Muscle of leg (tissue), 11 donors: ENCODE results near the gene ARL3. TPM values are rescaled to one million over a fixed set of nuclear protein-coding genes. Genes with fewer than 3 reads are reported as not detected.

Source experiments
- DNase-seq: peaks from one replicate; pipeline ENCODE4 v3.0.0; 2013
- H3K27ac ChIP-seq: one replicate; pipeline ENCODE4 v1.5.1; 2013; ENCODE audit warnings: mild to moderate bottlenecking, low read length, control low read depth
- H3K27me3 ChIP-seq: one replicate; pipeline ENCODE4 v1.6.1; 2013; ENCODE audit warnings: low read length; ENCODE audit not compliant: control insufficient read depth, insufficient read depth
- H3K36me3 ChIP-seq: one replicate; pipeline ENCODE4 v1.6.1; 2013; ENCODE audit warnings: low read length; ENCODE audit not compliant: control insufficient read depth, insufficient read depth
- H3K4me1 ChIP-seq: one replicate; pipeline ENCODE4 v1.6.1; 2013; ENCODE audit warnings: low read length; ENCODE audit not compliant: control insufficient read depth, insufficient read depth
- H3K4me3 ChIP-seq: one replicate; pipeline ENCODE4 v1.5.1; 2013; ENCODE audit warnings: low read length, control low read depth
- H3K9me3 ChIP-seq: replicated peaks from 2 replicates; pipeline ENCODE4 v1.6.1; 2013; ENCODE audit warnings: low read depth, low read length; ENCODE audit not compliant: control insufficient read depth
- whole genome bisulfite sequencing: methylation state at CpG from one replicate; pipeline ENCODE4 v1.1.5; 2013; ENCODE audit warnings: missing lambda C conversion rate; ENCODE audit not compliant: insufficient coverage; 5-methylcytosine and 5-hydroxymethylcytosine counted together
- polyA plus RNA-seq, 8 donors: library from polyadenylated mRNA; unstranded; fragments of 120-200 nt; gene quantifications; one replicate each; pipeline versions ENCODE4 v1.2.1 to v1.2.3, GENCODE V29; 2013; ENCODE audit warnings: inconsistent platforms in 1 of 8, low replicate concordance in 1 of 8; ENCODE audit not compliant: insufficient read length in 8 of 8, insufficient read depth in 1 of 8
- total RNA-seq: library from RNA; stranded (reverse); fragments of 120-200 nt; gene quantifications from one replicate; pipeline ENCODE4 v1.2.4, GENCODE V29; 2013

The ARL3 gene
- total and polyA plus RNA-seq, 9 donors, result 7.6 to 15.8 (median 13.8) TPM

GRCh38 chr10:102645741-102646609 lies 68.2 kb downstream of the ARL3 start:
- peak; percentile 98 for DNase-seq
- 0% methylated on average over 23 of the region's 29 CpGs for WGBS
- Histone ChIP-seq H3K9me3 (no peaks in the 10 kb centered on the region), H3K36me3 (peaks cover 31% of the 10 kb centered on the region), H3K27ac (peak overlapping the region; percentile 99), H3K27me3 (no peaks in the 10 kb centered on the region), H3K4me3 (peak overlapping the region; percentile 68), H3K4me1 (peaks cover 54% of the 10 kb centered on the region)

GRCh38 chr10:102645388-102645740 lies 68.8 kb downstream of the ARL3 start:
- 0% methylated on average over 12 of the region's 12 CpGs for WGBS
- no peaks in the 10 kb centered on the region for H3K27me3 ChIP-seq
- peak overlapping the region; percentile 99 for H3K27ac ChIP-seq
- peaks cover 47% of the 10 kb centered on the region for H3K4me1 ChIP-seq
- H3K4me3 ChIP-seq, result peak overlapping the region; percentile 68
- no peaks in the 10 kb centered on the region for H3K9me3 ChIP-seq
- DNase-seq, result peak; percentile 92
- peaks cover 25% of the 10 kb centered on the region for H3K36me3 ChIP-seq

GRCh38 chr10:102644646-102645387 lies 69.4 kb downstream of the ARL3 start:
- peaks cover 22% of the 10 kb centered on the region for H3K36me3 ChIP-seq
- peak overlapping the region; percentile 99 for H3K27ac ChIP-seq
- peaks cover 42% of the 10 kb centered on the region for H3K4me1 ChIP-seq
- WGBS, result under 1% methylated on average over 60 of the region's 62 CpGs
- DNase-seq, result peak; percentile 88
- no peaks in the 10 kb centered on the region for H3K9me3 ChIP-seq
- H3K4me3 ChIP-seq, result peak overlapping the region; percentile 68
- no peaks in the 10 kb centered on the region for H3K27me3 ChIP-seq

- peaks cover 35% of the 10 kb centered on the region for H3K4me1 ChIP-seq
- H3K9me3 ChIP-seq, result no peaks in the 10 kb centered on the region
- no peaks in the 10 kb centered on the region for H3K27me3 ChIP-seq
- peaks cover 22% of the 10 kb centered on the region for H3K36me3 ChIP-seq
- peak within 1 kb of the TSS; percentile 99 for H3K27ac ChIP-seq
- DNase-seq, result peak; percentile 68
- H3K4me3 ChIP-seq, result peak within 1 kb of the TSS; percentile 68
- WGBS, result under 1% methylated on average over 80 of the region's 80 CpGs
Observed at GRCh38 chr10:102644066-102644645, 70.0 kb downstream of the ARL3 start, which contains the start of gene TRIM8. Gene TRIM8 (plus strand): TSS chr10:102644479. CDS start chr10:102644618, 139 bp downstream.

GRCh38 chr10:102643336-102644065 lies 70.7 kb downstream of the ARL3 start:
- WGBS, result under 1% methylated on average over 33 of the region's 76 CpGs
- H3K27me3 ChIP-seq, result no peaks in the 10 kb centered on the region
- peak overlapping the region; percentile 68 for H3K4me3 ChIP-seq
- no peaks in the 10 kb centered on the region for H3K9me3 ChIP-seq
- peaks cover 29% of the 10 kb centered on the region for H3K4me1 ChIP-seq
- DNase-seq, result peak; percentile 95
- peaks cover 16% of the 10 kb centered on the region for H3K36me3 ChIP-seq
- H3K27ac ChIP-seq, result peak overlapping the region; percentile 99

- Histone ChIP-seq H3K36me3 (peaks cover 12% of the 10 kb centered on the region), H3K27me3 (no peaks in the 10 kb centered on the region), H3K4me3 (peak overlapping the region; percentile 68), H3K4me1 (peaks cover 22% of the 10 kb centered on the region), H3K27ac (peak overlapping the region; percentile 99), H3K9me3 (no peaks in the 10 kb centered on the region)
- WGBS, result 2% methylated on average over 8 of the region's 45 CpGs
- DNase-seq, result peak; percentile 96
Observed at GRCh38 chr10:102642736-102643335, 71.4 kb downstream of the ARL3 start.

- DNase-seq, result peak; percentile 99
- H3K4me3 ChIP-seq, result peak overlapping the region; percentile 82
- H3K27ac ChIP-seq, result peak overlapping the region; percentile 99
- H3K27me3 ChIP-seq, result no peaks in the 10 kb centered on the region
- peaks cover 6% of the 10 kb centered on the region for H3K36me3 ChIP-seq
- no peaks in the 10 kb centered on the region for H3K9me3 ChIP-seq
- H3K4me1 ChIP-seq, result peaks cover 15% of the 10 kb centered on the region
- WGBS, result under 1% methylated on average over 60 of the region's 77 CpGs
Observed at GRCh38 chr10:102641880-102642735, 72.1 kb downstream of the ARL3 start.

GRCh38 chr10:102641402-102641801 lies 72.8 kb downstream of the ARL3 start:
- 20% methylated on average over 5 of the region's 7 CpGs for WGBS
- Histone ChIP-seq H3K27me3 (no peaks in the 10 kb centered on the region), H3K27ac (peak overlapping the region; percentile 98), H3K9me3 (no peaks in the 10 kb centered on the region), H3K36me3 (peaks cover under 1% of the 10 kb centered on the region), H3K4me1 (peaks cover 8% of the 10 kb centered on the region), H3K4me3 (peak overlapping the region; percentile 82)
- DNase-seq, result no peak

- 38% methylated on average over 1 of the region's 2 CpGs for WGBS
- Histone ChIP-seq H3K27ac (no peak overlapping the region), H3K9me3 (no peaks in the 10 kb centered on the region), H3K4me3 (no peak overlapping the region), H3K36me3 (no peaks in the 10 kb centered on the region), H3K4me1 (peaks cover 10% of the 10 kb centered on the region), H3K27me3 (no peaks in the 10 kb centered on the region)
- DNase-seq, result no peak
Observed at GRCh38 chr10:102639537-102639936, 74.7 kb downstream of the ARL3 start.
